Activated CD8-positive, alpha-beta T cell treated with anti-CD3 and anti-CD28 coated beads for 36 hours (primary cell): Measurements from ENCODE around the gene PPP6R2. TPM values are rescaled to one million over a fixed set of nuclear protein-coding genes. Genes with fewer than 3 reads are reported as not detected.

Experiments used
- ATAC-seq: fragments of 200-7000 bp; cut with Tn5 transposase; one replicate; pipeline ENCODE4 v1.10.0; 2021; ENCODE audit warnings: mild to moderate bottlenecking, moderate library complexity
- CTCF ChIA-PET: fragments of 350-600 bp; sonication (Branson Sonifier 250); formaldehyde crosslinking; loops from one replicate; lab custom pipeline; 2021; ENCODE audit warnings: antibody characterized with exemption; lab: Charles Lee
- POLR2A ChIA-PET: fragments of 350-600 bp; sonication (Branson Sonifier 250); formaldehyde crosslinking; loops from one replicate; lab custom pipeline; 2021; ENCODE audit warnings: antibody characterized with exemption; lab: Charles Lee
- DNase-seq: peaks from one replicate; pipeline ENCODE4 v3.0.0-alpha.2; 2020
- H3K27ac Mint-ChIP-seq: one replicate; pipeline ENCODE4 v1.8.0; 2021; ENCODE audit warnings: mild to moderate bottlenecking, mixed read lengths
- H3K27me3 Mint-ChIP-seq: one replicate; pipeline ENCODE4 v1.8.0; 2021; ENCODE audit warnings: mixed read lengths
- H3K36me3 Mint-ChIP-seq: one replicate; pipeline ENCODE4 v1.8.0; 2021; ENCODE audit warnings: low read depth, mixed read lengths
- H3K4me1 Mint-ChIP-seq: one replicate; pipeline ENCODE4 v1.8.0; 2021; ENCODE audit warnings: low read depth, mixed read lengths
- H3K4me3 Mint-ChIP-seq: one replicate; pipeline ENCODE4 v1.8.0; 2021; ENCODE audit warnings: mild to moderate bottlenecking, moderate library complexity, mixed read lengths
- H3K9me3 Mint-ChIP-seq: one replicate; pipeline ENCODE4 v1.8.0; 2021; ENCODE audit warnings: mixed read lengths
- CTCF ChIP-seq: fragments of 200-600 bp; IDR thresholded peaks from one replicate; pipeline ENCODE4 v1.8.0; 2022; ENCODE audit warnings: antibody characterized with exemption, mild to moderate bottlenecking
- intact Hi-C: fragments of 100-400 bp; cut with micrococcal nuclease; formaldehyde crosslinking; loops from one replicate; pipeline ENCODE4 v1.10.0; 2022
- total RNA-seq, 2 experiments: library from RNA; stranded (reverse); gene quantifications; one replicate each; pipeline ENCODE4 v1.2.3, GENCODE V29; 2021

Gene PPP6R2
- total RNA-seq, 2 experiments from 2014 or later: 44.2 to 44.3 TPM

GRCh38 chr22:50483106-50483505 is 140.0 kb downstream of the PPP6R2 start:
- ChIA-PET CTCF (interaction anchor here (0.8 kb wide), 1 partner anchor 11 kb away, joined by 3 read pairs; no protein-coding TSS in a partner anchor), POLR2A (interaction anchor here (0.6 to 3.3 kb wide), 3 partner anchors 8 to 14 kb away, joined by 4 to 11 read pairs (median 4); no protein-coding TSS in a partner anchor)
- H3K9me3 Mint-ChIP-seq: no peaks in the 10 kb centered on the region
- no peak overlapping the region for H3K27ac Mint-ChIP-seq
- no peaks in the 10 kb centered on the region for H3K36me3 Mint-ChIP-seq
- peak overlapping the region; percentile 19 for H3K4me3 Mint-ChIP-seq
- ATAC-seq: no peak
- H3K4me1 Mint-ChIP-seq: peaks cover 3% of the 10 kb centered on the region
- intact Hi-C loops: no loop called here
- no peak for TF ChIP-seq CTCF
- H3K27me3 Mint-ChIP-seq: peaks cover 6% of the 10 kb centered on the region
- DNase-seq: no peak

GRCh38 chr22:50483556-50483955 is 140.4 kb downstream of the PPP6R2 start:
- H3K4me1 Mint-ChIP-seq: peaks cover 3% of the 10 kb centered on the region
- H3K27me3 Mint-ChIP-seq: peaks cover 6% of the 10 kb centered on the region
- H3K9me3 Mint-ChIP-seq: no peaks in the 10 kb centered on the region
- TF ChIP-seq CTCF: no peak
- ChIA-PET POLR2A (interaction anchor here (0.6 to 3.3 kb wide), 3 partner anchors 7 to 16 kb away, joined by 4 to 11 read pairs (median 5); no protein-coding TSS in a partner anchor), CTCF (interaction anchor here (0.7 kb wide), 1 partner anchor 142 kb away, joined by 3 read pairs; no protein-coding TSS in a partner anchor)
- ATAC-seq (no peak), DNase-seq (no peak)
- H3K36me3 Mint-ChIP-seq: no peaks in the 10 kb centered on the region
- intact Hi-C loops: no loop called here
- H3K27ac Mint-ChIP-seq: no peak overlapping the region
- H3K4me3 Mint-ChIP-seq: no peak overlapping the region

- intact Hi-C loops: no loop called here
- ChIA-PET CTCF (interaction anchor here (0.7 kb wide), 1 partner anchor 143 kb away, joined by 3 read pairs; no protein-coding TSS in a partner anchor), POLR2A (interaction anchor here (1.1 to 3.3 kb wide), 4 partner anchors 11 to 58 kb away, joined by 3 to 11 read pairs (median 4); no protein-coding TSS in a partner anchor)
- H3K27ac Mint-ChIP-seq: no peak overlapping the region
- H3K27me3 Mint-ChIP-seq: peaks cover 6% of the 10 kb centered on the region
- no peaks in the 10 kb centered on the region for H3K36me3 Mint-ChIP-seq
- no peaks in the 10 kb centered on the region for H3K9me3 Mint-ChIP-seq
- DNase-seq (no peak), ATAC-seq (no peak)
- H3K4me1 Mint-ChIP-seq: peaks cover 3% of the 10 kb centered on the region
- no peak for TF ChIP-seq CTCF
- H3K4me3 Mint-ChIP-seq: no peak overlapping the region
These were observed 141.1 kb downstream of the PPP6R2 start for GRCh38 chr22:50483977-50484853.

- intact Hi-C loops: no loop called here
- H3K36me3 Mint-ChIP-seq: no peaks in the 10 kb centered on the region
- H3K9me3 Mint-ChIP-seq: no peaks in the 10 kb centered on the region
- no peak for ATAC-seq
- no peaks in the 10 kb centered on the region for H3K27me3 Mint-ChIP-seq
- CTCF ChIA-PET: interaction anchor here (0.6 kb wide), 1 partner anchor 12 kb away, joined by 4 read pairs; no protein-coding TSS in a partner anchor
- H3K4me1 Mint-ChIP-seq: no peaks in the 10 kb centered on the region
- H3K27ac Mint-ChIP-seq: no peak overlapping the region
- DNase-seq: no peak
- TF ChIP-seq CTCF: no peak
- POLR2A ChIA-PET: interaction anchor here (1.1 to 3.3 kb wide), 3 partner anchors 12 to 59 kb away, joined by 3 to 11 read pairs (median 4); no protein-coding TSS in a partner anchor
- no peak overlapping the region for H3K4me3 Mint-ChIP-seq
These were observed 142.3 kb downstream of the PPP6R2 start for GRCh38 chr22:50485221-50486131.
